Stimulated activated CD4-positive, alpha-beta T cell treated with anti-CD3 and anti-CD28 coated beads, TNF-alpha, amount 100 ng/mL, for 1 hour (primary cell): Measurements from ENCODE around the gene SHE.
"Not testable (repeated sequence)": the region's sequence is repeated elsewhere in the genome, so short reads cannot be mapped to it uniquely, and the experiment has no call there.

Experiments used
- DNase-seq, 3 donors: peaks; one replicate each; pipeline ENCODE4 v3.0.0-alpha.2; 2020; ENCODE audit warnings: low read depth in 3 of 3, low spot score in 1 of 3

The SHE gene

DNA sequence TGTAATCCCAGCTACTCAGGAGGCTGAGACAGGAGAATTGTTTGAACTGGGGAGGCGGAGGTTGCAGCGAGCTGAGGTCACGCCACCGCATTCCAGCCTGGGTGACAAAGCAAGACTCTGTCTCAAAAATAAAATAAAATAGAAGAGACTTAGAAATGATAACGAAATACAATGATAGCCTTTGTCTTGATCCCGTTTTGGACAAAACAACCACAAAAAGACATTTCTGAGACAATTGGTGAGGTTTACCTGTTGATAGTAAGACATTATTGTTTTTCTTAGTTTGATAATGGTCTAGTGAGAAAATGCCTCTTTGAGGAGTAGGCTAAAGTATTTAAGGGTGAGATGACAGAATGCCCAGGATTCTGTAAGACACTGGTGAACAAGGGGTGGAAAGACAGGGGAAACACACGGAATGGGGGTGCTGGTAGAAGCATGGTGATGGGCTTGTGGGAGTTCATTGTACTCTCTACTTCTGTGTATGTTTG lies 11.9 kb upstream of the SHE start:
- DNase-seq, result no peak

- no peak for DNase-seq
These were observed 10.5 kb upstream of the SHE start for GRCh38 chr1:154512760-154513159.

GRCh38 chr1:154503898-154504297 lies 1.7 kb upstream of the SHE start:
- DNase-seq, result no peak

DNA sequence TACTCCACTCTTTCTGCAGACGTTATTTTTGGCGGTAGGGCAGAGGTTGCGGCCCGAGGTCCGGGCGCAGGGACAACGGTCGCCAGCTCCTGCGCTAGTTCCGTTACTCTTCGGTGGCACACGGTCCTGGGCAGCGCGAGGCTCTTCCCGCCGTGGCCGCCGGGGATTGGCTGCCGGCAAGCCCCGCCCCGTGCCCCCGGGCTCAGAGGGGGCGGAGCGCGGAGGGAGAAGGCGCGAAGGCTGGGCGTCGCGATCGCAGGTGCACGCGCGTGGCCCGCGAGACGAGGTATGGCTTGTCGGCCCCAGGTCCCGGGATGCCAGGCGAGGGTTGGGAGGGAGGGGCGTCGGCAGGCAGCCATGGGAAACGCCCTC lies 518 bp upstream of the SHE start:
- DNase-seq, result no peak

GRCh38 chr1:154501423-154502065 lies 668 bp downstream of the SHE start:
- no peak for DNase-seq

GRCh38 chr1:154500533-154500932 lies 1.7 kb downstream of the SHE start:
- DNase-seq, result no peak

DNA sequence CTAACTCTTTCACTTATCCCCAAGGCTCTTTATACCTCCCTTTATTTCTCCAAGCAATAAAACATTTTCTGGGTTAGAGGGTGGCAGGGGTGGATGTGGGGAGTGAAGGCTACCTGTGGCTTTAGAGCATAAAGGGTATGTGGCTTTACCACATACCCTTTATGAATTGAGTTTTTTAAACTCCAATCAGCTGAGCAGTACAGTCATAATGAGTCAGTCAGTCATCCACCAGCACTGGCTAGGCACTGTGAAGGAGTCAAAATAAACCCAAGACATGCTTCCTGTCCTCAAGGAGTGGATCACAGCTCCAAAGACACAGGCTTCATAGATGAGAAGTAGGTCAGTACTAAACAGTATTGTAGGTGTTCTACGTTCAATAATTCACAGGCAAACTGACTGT lies 2.8 kb downstream of the SHE start:
- DNase-seq, result no peak

GRCh38 chr1:154497026-154497806 lies 5.0 kb downstream of the SHE start:
- no peak for DNase-seq

DNA sequence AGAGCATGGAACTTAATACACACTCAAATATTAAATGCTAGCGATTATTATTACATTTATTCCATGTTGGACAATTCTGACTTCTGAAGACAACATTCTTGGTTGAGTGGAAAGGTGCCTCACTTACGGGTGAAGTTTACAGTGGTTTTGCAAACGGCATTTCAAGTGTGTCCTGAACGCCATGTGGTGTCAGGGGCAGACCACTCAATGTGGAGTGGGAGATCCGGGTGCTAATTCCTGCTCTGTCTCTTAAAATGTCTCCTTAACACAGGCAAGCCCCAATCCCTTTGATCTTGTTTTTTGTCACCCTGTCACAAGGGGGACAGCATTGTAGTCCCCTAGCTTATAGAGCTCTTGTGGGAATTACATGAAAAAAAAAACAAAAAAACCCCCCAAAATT lies 5.8 kb downstream of the SHE start:
- no peak for DNase-seq

GRCh38 chr1:154495496-154496273 lies 6.5 kb downstream of the SHE start:
- DNase-seq, result no peak

DNA sequence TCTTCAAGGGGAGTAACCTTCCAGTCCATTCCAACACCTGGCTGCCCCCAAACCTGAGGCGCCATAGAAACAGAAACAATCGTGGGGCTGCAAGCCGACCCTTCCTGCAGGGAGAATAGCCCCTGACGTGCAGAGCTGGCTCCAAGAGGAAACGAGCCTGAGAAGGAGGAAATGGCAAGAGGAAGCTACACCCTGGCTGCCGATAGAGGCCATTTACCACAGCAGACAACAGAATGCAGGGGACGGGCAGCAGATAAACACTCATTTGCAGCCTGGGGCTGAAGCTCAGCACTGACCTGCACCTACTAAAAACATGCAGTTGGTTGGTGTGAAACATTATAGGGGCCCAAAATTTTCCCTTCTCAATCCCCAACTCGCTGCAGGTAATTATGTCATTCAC lies 8.9 kb downstream of the SHE start:
- DNase-seq, result no peak

DNA sequence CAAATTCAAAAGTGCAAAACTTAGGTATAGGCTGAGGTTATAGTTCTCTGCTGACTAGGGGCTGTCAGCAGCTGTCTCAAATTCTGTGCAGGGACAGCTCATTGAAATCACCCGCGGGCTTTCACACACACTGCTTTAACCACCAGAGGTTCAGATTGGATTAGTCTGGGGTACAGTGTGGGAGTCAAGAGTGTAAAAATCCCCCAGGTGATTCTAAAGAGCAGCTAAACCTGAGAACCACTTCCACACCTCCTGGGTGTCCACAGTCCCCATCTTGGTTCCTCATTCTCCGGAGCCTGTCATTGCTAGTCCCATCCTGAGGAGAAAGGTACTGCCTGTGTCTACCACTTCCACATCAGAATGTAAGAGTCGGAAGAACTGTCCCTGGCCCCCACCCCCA lies 10.1 kb downstream of the SHE start:
- no peak for DNase-seq

DNA sequence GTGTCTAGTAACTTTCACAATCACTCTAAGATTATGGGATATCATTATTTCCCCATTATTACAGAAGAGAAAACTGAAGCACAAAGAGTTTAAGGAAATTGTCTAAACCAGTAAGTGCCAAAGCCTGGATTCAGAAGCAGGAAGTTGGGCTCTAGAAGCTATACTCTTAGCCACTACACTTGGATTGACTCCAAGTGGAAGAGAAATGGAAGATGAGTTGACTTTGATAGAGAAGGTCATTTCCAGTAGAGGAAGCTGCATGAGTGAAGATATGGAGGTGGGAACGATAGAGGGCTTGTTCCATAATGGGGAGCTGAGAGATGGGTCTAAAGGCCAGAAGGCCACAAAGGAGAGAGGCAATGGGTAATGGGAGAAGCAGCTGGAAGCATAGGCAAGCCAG lies 11.9 kb downstream of the SHE start:
- DNase-seq, result no peak

- DNase-seq, result no peak
These were observed 12.4 kb downstream of the SHE start for GRCh38 chr1:154489695-154490274.

DNA sequence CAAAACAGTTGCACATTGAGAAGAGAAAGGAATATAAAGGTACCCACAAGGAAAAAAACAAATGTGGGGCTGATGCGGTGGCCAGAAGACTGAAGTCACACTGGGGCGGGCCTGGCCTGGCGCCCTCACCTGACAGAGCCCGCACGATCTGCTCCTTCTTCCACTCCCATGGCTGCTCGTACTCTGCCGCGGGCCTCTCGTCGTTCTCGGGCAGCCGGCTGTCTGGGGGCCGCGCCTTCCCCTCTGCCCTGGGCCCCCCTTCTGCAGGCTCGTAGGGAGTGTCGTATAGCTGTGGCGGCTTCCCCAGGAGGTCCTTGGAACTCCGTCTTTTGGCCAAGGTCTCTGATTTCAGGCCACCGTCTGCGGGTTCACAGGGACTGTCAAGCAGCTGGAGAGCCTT lies 13.3 kb downstream of the SHE start:
- DNase-seq, result no peak

DNA sequence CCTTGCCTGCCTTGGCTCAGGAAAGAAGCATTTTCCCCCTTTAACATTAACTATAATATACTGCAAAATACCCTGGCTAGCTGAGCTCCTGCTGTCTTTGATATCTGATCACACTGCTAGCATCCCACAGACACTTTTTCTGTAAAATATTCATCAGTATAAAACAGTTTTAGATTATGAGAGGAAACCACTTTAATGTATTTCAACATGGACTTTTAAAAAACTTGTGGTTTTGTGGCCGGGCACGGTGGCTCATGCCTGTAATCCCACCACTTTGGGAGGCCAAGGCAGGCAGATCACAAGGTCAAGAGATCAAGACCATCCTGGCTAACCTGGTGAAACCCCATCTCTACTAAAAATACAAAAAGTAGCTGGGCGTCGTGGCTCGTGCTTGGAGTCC lies 15.5 kb downstream of the SHE start:
- not testable (repeated sequence) for DNase-seq

DNA sequence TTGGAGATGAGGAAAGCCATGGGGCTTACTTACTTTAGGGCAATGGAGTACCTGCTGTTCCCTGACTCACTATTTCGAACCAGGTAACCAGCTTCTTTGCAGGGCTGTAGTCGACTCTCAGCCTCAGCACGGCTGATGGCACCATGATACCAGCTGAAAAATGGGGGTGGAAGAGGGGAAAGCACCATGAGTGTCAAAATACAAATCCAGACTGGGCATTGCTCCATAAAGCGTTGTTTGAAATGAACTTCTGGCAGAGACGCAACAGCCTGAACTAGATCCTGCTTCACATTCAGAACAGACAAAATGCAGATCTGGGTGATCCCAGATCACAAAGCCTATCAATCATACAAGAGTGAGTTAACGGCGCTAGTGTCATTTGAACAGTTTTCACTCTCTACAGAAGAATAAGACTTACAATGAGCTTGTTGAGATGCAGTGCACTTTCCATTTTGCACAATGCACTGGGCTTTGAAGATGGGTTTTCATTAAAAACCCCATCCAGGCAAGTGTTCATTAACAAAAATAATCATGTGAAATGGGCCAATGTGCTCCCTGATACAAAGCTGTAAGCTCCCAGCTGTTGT lies 16.2 kb downstream of the SHE start:
- no peak for DNase-seq

GRCh38 chr1:154485106-154485505 lies 17.1 kb downstream of the SHE start:
- no peak for DNase-seq

DNA sequence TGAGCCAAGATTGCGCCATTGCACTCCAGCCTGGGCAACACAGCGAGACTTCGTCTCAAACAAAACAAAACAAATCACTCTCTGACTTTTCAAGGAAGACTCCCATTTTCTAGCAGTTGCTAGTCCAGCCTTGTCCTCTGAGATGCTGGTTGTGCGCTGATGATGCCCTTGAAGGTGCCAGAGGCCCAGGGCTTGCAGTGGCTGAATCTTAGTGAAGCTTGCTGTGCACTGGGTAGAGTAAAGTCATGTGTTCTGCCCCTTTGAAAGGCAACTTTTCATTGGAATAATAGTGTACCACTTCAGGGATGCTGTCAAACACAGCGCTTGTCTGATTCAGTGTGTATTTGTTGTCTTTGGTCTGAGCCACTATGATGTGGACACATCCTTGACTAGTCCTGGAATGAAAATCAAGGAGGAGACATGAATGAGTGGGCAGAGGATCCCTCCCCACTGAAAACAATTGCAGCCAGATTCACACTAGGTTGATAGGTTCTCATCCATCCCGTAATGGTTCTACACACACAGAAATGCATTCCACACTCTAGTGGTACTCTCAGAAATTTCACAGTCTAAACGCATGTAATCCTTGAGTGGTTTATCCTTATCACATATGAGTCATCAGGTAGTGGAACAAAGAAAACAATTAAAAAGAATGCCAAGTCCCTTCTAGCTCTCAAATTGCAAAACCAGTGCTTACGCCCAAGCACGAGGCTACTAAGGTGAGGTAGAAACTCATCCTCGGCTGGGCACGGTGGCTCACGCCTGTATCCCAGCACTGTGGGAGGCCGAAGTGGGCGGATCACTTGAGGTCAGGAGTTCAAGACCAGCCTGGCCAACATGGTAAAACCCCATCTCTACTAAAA lies 18.0 kb downstream of the SHE start:
- DNase-seq, result no peak

- DNase-seq, result no peak
These were observed 21.2 kb downstream of the SHE start for GRCh38 chr1:154481053-154481452.
